NCI-H82 treated with DMSO at 0.1 percent for 48 hours (cell line): ENCODE measurements around the gene MGST2.
"Not testable (repeated sequence)": the region's sequence is repeated elsewhere in the genome, so short reads cannot be mapped to it uniquely, and the experiment has no call there.

Source experiments
- DNase-seq: peaks from one replicate; lab custom pipeline; 2025; ENCODE audit not compliant: unreplicated experiment; lab: John Stamatoyannopoulos, UW

The MGST2 gene

DNA sequence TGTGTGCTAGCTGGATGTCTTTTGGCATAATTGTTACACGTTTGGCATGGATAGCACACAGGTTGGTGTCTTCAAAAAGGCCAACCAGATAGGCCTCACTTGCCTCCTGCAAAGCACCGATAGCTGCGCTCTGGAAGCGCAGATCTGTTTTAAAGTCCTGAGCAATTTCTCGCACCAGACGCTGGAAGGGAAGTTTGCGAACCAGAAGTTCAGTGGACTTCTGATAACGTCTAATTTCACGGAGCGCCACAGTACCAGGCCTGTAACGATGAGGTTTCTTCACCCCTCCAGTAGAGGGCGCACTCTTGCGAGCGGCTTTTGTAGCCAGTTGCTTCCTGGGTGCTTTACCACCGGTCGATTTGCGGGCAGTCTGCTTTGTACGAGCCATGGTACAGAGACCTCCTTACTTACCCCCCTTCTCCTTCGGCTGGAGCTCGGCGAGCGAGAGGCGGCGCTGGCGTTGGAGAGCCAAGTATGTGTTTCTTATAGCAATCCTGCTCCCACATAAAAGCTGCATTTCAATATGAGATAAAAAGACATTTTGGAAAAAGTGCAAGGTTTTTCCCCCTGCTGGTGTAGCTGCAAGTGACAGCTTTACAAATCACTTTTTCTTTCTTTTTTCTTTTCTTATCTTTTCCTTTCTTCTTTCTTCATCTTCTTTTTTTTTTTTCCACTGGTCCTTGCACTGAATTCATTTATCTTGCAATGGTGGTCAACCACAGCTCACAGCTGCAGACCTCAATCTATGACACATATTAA lies 32.7 kb downstream of the MGST2 start:
- not testable (repeated sequence) for DNase-seq

DNA sequence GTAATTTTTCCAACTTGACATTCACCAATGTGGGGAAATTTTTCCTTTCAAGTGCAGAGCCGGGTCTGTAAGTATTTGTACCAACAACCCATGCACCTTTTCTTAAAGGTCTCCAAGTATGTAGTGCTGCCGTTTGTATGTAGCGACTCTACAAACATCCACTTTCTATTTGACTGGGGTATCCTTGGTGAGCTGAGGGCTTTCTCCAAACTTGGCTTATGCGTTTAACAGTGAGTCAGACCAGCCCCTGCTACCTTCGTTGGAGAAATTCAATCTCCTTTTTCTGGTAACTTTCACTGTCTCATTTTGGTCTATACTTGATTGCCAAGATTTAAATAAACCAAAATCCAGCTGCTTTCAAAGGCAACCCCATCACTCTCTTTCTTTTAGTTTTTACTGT lies 34.9 kb downstream of the MGST2 start:
- DNase-seq = no peak

DNA sequence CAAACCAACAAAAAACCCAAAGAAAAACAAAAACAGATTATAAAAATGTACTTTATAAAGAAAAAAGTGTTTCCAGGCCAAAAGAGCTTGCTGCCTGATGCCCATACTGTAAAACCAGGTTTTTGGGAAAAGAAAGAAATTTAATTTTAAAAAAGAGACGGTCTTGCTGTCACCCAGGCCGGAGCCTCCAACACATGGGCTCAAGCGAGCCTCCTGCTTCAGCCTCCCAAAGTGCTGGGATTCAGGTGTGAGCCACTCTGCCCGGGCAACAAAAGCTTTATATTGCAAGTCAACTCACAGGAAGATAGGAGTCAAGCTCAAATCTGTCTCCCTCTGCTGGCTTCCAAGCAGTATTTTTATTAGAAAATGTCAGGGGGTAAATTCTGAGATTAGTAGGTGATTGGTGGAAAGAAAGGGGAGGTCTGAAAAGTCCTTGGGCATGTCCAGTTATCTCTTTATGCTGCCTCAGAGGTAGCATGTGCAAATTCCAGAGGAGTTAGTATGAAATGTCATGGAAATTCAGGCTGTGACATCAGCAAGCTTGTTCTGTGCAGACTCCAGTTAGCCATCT lies 39.4 kb downstream of the MGST2 start:
- DNase-seq = no peak

DNA sequence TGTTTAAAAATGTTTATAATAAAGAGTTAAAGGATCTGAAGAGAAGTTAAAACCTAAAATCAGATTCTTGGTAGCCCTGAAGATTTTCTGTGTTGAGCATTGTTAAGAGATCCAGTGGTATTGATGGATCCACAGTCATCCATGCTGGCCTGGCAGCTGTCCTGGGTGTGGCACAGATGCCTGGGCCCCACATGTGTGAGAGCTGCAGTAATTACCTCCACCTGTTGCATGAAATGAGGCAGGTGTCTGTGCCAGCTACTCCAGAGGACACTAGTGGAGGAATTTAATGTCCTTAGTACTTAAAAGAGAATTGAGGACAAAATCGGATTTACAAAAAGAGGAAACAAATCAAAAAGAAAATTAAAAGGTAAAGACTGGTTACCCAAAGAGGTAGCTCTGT lies 44.0 kb downstream of the MGST2 start:
- DNase-seq = no peak

DNA sequence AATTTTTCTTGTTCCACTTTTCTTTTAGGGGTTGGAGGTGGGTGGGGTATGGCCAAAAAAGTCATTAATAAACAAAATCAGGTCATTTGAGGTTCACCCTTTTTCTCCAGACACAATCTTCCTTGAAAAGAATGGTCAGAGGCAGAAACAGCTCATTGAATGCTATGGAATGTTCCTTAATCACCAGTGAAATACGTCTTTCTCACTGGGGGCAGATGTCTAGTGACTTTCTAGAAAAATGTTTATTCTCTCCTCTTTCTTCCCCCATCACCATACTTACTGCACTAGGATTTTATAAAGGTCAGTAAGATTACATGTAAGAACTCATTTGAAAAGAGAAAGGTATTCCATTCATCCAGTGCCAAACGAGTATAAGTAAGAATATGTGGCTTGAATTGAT lies 44.5 kb downstream of the MGST2 start:
- no peak for DNase-seq

DNA sequence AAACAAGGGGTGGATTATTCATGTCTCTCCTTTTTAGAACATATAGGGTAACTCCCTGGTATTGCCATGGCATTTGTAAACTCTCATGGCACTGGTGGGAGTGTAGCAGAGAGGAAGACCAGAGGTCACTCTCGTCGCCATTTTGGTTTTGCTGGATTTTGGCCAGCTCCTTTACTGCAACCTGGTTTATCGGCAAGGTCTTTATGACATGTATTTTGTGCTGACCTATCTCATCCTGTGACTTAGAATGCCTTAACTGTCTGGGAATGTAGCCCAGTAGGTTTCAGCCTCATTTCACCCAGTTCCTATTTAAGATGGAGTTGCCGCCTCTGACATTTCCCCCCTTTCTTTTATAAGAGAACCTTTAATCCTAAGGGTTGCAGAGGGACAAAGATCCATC lies 45.8 kb downstream of the MGST2 start:
- DNase-seq = no peak

DNA sequence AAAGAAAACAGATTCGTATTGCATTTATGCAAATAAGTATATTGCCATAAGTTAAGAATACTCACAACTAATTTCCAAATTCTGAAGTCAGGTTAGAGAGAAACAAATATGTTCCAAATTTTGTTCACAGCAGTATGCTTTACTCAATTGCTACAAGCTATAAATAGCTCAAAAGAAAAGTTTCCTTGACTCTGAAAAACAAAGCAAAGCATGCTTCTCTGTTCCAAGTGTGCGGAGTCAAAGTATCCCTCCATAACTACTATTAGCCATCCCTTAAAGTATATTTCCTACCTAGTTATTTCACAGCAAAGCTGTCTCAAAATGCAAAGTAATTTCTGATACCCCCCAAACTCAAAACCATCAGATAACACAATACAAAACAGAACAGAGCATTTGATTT lies 47.3 kb downstream of the MGST2 start:
- DNase-seq = no peak

DNA sequence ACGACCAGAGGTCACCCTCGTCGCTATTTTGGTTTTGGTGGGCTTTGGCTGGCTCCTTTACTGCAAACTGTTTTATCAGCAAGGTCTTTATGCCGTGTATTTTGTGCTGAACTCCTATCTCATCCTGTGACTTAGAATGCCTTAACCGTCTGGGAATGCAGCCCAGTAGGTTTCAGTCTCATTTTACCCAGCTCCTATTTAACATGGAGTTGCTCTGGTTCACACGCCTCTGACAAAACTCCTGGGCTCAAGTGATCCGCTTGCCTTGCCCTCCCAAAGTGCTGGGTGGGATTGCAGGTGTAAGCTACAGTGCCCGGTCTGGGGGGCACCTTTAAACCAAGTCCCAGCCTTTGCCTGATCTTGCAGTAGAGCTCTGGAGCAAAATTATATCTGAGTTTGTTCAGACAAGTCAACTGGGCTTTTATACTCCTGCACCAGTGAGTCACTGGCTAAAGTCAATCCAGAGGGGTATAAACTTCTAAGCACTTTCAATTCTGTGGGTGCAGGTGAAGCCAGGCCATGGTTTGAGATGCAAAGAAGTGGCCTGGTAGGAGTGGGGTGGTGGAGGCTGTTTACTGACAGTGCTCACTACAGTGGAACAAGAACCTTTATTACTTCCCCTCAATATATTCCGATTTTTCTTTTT lies 50.2 kb downstream of the MGST2 start:
- no peak for DNase-seq

DNA sequence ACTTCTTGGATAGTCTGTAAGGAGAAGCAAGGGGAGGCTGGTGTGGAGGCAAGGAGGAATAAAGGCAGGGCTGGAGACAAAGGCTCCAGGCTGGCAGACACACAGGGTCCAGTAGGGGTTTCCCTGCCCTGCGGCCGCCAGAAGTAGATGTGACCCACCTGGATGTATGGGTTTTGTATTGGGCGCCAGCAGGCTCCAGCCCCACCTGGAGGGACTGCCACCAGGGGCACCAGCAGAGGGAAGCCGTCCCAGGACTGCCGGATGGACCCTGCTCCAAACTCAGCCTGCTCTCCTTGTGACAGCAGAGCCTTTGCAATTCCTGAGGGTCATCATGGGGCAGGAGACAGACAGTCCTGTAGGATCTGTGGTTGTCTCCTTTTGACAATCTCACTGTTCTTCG lies 52.7 kb downstream of the MGST2 start:
- DNase-seq = no peak

DNA sequence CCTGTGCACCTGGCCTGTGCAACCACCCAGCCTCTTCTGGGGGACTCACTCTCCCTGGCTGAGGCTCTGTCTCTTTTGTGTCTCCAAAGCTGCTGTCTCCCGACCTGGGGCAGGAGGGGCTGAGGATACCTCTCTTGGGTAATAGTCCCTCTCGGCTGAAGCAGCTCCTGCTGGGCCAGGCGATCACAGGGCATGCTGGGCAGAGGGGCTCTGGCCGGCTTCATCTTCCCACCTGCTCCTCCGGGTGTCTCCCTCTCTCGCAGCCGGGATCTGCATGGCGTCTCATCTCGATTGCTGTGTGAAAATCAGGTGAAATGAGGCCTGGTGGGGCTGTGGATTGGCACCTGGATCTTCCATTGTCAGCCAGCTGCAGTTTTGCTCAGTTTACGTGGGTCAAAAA lies 53.2 kb downstream of the MGST2 start:
- DNase-seq = no peak

DNA sequence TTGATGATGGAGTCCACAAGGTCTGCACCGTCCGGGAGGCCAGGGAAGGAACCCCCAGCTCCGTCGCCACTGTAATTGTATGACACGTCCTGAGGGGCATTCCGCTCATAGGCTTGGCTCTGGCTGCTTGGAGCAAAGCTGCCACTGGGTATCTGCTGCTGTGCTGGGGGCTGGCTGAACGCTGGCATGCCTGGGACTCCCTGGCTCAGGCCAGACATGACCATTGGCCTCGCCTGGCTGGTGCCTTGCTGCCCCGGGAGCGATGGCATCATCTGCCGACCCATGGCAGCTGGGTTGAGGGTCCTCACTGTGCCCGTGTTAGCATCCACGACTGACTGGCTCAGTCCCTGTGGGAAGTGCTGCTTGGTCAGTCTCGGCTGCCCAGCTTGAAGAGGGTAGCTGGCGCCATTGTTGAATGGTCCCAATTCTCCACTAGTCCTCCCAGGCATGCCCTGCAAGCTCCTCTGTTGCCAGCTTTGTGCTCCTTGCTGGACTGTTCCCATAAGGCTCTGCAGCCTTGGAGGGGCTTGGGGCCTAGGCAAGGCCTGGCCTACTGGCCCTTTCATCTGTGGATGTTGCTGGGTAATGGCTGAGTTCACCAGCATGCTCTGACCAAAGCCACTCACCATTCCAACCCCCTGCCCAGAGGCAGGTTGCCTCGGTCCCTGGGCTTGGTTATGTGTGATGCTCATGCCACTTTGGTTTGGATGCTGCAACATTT lies 53.9 kb downstream of the MGST2 start:
- no peak for DNase-seq

DNA sequence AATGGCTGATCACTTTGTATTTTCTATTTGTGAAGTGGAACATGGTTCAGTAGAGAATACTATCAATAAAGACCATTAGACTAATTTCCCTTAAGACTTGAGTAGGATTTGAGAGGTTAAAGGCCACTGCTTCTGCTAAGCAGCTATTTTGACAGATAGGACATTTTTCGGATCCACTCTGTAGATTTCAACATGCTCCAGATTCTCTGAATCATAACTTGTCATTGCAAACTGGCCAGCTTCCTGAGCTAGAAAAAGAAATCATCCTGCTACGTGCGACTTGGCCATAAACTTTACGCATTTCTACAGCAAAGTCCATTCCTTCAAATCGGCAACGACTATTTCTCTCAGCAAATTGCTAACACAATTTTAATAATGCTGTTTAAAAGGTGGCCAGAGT lies 55.2 kb downstream of the MGST2 start:
- no peak for DNase-seq

DNA sequence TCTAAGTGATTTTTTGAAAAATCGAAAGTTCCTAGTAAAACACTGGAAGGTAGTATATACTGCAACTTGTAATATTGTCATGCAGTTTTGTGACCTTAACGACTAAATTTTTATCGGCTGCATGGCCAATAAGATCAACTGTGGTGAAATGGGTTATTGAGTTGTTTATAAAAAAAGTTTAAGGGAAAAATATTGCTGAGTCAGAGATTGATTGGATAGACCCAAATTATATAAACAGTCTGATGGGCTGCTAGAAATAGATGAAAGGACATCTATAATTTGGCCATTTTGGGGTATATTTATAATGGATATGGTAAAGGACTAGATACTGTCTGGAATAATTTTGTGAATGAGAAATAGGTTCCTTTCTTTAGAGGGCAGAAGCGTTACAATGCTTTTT lies 56.2 kb downstream of the MGST2 start:
- no peak for DNase-seq

DNA sequence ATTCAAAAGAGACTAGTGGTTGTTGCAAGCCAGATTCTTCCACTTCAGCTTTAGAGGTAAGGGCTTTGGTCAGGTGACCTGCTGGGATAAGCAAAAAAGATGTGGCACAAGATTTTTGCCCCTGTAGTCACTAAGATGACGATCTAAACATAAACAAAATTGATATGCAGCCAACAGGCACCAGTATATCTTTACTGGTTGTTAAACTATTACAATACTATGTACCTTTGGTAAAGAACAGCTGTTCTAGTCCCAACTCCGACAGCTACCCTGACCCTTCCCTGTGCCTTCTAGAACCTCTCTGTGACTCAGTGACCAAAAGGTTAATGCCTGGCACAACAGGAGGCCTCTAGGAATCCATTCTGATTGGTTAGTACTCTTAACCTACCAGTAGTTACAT lies 59.6 kb downstream of the MGST2 start:
- DNase-seq = no peak

DNA sequence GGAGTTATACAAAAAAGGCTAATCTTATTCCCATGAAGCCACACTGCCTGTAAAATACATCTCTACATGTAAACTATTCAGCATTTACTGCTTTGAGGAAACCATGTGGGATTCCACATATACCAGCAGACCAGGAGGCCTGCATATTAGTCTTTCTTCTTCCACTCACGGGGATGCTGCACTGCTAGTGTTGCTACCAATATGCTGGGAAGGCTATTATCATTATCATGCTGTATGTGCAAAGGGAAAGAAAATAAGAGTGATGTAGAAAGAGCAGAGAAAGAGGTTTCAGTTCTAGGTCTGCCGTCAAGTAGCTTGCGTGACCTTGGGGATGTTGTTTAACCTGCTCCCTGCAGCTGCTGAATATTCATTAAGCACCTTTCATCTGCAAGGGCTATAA lies 61.0 kb downstream of the MGST2 start:
- DNase-seq = no peak

DNA sequence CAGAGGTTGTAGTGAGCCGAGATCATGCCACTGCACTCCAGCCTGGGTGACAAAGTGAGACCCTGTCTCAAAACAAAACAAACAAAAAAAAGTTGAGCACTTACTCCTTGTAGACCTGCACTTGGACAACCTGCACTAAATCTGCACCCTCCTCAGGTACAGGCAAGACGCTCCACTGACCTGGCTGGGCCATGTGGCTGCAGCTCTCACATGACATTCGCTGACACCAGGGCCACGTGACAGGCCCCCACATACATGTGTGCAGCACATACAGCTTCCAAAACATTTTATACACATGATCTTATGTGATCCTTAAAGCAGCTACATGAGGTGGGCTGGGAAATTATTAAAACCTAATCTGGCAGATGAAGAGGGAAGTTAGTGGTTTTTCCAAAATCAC lies 62.5 kb downstream of the MGST2 start:
- DNase-seq = no peak

DNA sequence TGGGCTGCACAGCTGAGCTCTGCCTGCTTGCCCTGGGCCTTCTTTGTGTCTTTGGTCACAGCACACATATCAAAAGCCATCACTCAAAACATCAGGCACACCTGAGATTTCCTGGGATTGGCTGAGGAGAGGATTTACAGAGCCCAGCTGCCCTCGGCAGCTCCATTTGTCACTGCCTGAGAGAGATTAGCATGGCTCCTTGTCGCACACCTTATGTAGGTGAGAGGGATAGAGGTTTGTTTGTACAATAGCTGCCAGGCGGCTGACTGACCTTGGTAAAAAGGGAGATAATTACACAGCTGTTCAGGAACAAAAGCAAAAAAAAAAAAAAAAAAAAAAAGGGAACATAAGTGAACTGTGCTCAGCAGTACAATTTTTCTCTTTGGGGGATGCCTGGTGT lies 63.2 kb downstream of the MGST2 start:
- DNase-seq = no peak

DNA sequence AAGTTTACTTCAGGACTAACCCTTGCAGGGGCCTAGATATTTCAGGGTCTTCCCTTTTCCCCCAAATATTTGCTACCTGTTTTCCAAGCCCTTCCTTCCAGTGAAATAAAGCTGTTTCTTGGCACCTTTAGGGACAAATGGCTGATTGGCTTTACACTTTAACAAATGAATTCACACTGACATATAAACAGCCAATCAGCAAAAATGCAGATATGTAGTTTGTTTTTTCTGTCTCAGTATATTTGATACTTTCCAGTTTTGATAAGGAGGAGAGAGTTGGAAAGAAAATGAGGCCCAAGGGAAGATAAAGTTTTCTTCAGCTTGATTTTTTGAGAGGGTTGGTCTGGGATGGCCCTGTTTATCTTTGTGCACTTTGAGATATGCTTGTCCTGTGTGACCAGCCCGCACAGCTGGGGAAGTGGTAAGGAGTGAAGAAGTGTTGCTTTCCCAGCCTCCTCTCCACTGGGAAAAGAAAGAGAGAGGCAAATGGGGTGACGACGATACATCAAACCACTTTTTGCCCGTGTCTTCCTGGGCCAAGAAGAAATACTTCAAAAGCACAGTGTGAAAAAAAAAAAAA lies 67.5 kb downstream of the MGST2 start:
- no peak for DNase-seq

DNA sequence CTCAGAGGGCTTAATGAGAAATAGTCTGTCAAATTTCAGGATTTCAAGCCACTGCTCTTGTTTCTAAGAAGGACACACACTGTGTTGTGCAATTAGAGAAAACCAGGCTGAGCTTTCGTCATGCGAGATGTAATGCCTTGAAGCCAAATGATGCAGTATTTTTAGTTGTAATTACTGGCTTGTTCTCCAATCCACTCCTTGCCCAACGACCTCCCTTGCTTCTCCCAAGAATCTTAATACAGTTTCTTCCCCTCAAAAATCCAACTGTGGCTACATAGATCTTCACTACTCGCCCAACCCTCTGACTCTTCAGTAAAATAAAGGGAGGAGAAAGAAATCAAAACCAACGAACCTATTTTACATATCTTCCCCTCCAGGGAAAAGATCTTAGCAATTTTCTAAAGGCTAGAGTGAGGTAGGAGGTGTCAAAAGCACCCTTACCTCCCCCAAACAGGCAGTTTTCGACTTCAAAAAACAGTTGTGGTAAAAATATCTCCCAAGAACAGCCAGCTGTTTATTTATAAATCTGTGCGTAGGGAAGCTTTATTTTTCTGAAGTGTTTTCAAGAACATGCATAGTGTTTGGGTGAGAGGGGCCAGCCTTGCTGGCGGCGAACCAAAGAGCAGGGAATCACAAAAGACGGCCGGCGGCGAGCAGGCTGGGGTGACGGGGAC lies 68.7 kb downstream of the MGST2 start:
- DNase-seq = no peak

DNA sequence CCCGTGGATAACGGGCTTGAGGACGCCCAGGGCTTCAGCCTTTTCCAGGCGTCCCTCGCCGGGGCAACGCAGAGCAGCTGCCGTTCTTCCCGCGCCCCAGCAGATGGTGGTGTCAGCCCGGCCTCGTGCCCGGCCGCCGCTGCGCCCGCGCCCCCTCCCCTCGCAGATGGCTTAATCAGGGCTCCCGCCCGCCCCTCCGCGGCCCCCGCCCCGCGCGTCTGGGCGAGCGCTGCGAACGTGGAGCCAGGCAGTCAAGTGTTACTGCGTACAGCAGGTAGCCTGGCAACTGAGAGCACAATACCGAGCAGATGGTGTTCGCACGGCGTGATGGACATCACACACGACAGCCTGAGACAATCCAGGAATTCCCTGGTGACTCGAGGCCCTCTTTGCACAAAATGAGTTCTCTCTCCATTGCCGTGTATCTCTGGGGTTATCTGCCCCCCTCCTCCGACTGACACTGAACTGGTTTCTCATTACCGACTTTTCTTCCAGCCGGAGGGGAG lies 69.3 kb downstream of the MGST2 start:
- peak; percentile 96 for DNase-seq
